BJ (cell line): ENCODE data around the gene TMEM201. TPM values are rescaled to one million over a fixed set of nuclear protein-coding genes. Genes with fewer than 3 reads are reported as not detected.

ENCODE experiments used
- CTCF ChIA-PET: fragments of 350-600 bp; formaldehyde crosslinking; extraction: SDS; loops from one replicate; lab custom pipeline; 2021; ENCODE audit warnings: antibody characterized with exemption, inconsistent platforms; lab: Yijun Ruan, JAX
- POLR2A ChIA-PET: fragments of 300-600 bp; sonication (Branson Sonifier 250); formaldehyde crosslinking; extraction: SDS; loops from one replicate; lab custom pipeline; 2021; ENCODE audit warnings: antibody characterized with exemption; lab: Charles Lee
- DNase-seq: peaks from one replicate; pipeline ENCODE4 v3.0.0-alpha.2; 2011; ENCODE audit warnings: low read depth
- H3K27me3 ChIP-seq: 2 replicates; pipeline ENCODE4 v1.6.0; 2011; ENCODE audit warnings: low read length; ENCODE audit not compliant: control insufficient read depth, insufficient read depth
- H3K36me3 ChIP-seq: 2 replicates; pipeline ENCODE4 v1.5.1; 2011; ENCODE audit warnings: low read length; ENCODE audit not compliant: control insufficient read depth, insufficient read depth
- H3K4me3 ChIP-seq: 2 replicates; pipeline ENCODE4 v1.5.1; 2011; ENCODE audit warnings: low read depth, mild to moderate bottlenecking, control low read depth, low read length
- CTCF ChIP-seq: IDR thresholded peaks from 2 replicates; pipeline ENCODE4 v1.5.1; 2011; ENCODE audit warnings: low read depth, mild to moderate bottlenecking, control low read depth, inconsistent platforms, low read length, moderate library complexity; ENCODE audit not compliant: insufficient read depth
- polyA plus RNA-seq: library from polyadenylated mRNA; depleted of rRNA; stranded (reverse); fragments of >200 nt; gene quantifications from 2 replicates; pipeline ENCODE4 v1.2.3, GENCODE V29; 2011

The TMEM201 gene
- polyA plus RNA-seq, 1 experiment: 2.9 TPM

GRCh38 chr1:9646037-9646436, 57.3 kb downstream of the TMEM201 start:
- ChIA-PET POLR2A (no interaction called here), CTCF (interaction anchor here (1.2 to 2.0 kb wide), 3 partner anchors 11 to 76 kb away, joined by 3 to 5 read pairs (median 4); no protein-coding TSS in a partner anchor)
- no peak for TF ChIP-seq CTCF
- no peaks in the 10 kb centered on the region; the same call in 1 of the 2 replicates for H3K27me3 ChIP-seq
- no peak overlapping the region for H3K4me3 ChIP-seq
- H3K36me3 ChIP-seq: no peaks in the 10 kb centered on the region
- no peak for DNase-seq

- DNase-seq: no peak
- TF ChIP-seq CTCF: no peak
- H3K27me3 ChIP-seq: no peaks in the 10 kb centered on the region; the same call in 1 of the 2 replicates
- ChIA-PET POLR2A (no interaction called here), CTCF (interaction anchor here (1.6 kb wide), 1 partner anchor 21 kb away, joined by 7 read pairs; no protein-coding TSS in a partner anchor)
- no peak overlapping the region for H3K4me3 ChIP-seq
- H3K36me3 ChIP-seq: no peaks in the 10 kb centered on the region
Measured at GRCh38 chr1:9648171-9648570, 59.5 kb downstream of the TMEM201 start.

DNA sequence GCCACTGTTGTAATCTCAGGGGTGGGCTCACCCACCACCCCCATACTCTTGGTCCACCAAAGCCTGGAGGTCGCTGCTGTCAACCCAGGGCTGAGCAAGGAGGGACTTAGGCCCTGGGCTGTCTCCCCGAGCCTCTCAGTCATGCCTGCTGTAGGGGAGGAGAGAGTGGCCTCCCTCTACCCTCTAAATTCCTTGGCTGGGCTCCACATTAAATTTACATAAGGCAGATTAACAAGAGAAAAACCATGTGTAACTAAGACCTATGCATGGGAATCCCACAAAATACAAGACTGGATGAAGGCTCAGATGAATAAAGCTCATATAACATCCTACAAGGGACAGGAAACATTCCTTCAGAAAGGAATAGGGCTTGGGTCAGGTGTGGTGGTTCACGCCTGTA, 61.1 kb downstream of the TMEM201 start:
- H3K4me3 ChIP-seq: no peak overlapping the region
- ChIA-PET POLR2A (no interaction called here), CTCF (interaction anchor here (1.2 to 1.7 kb wide), 2 partner anchors 18 to 23 kb away, joined by 4 to 5 read pairs; no protein-coding TSS in a partner anchor)
- no peak for TF ChIP-seq CTCF
- no peaks in the 10 kb centered on the region; the same call in 1 of the 2 replicates for H3K27me3 ChIP-seq
- no peaks in the 10 kb centered on the region for H3K36me3 ChIP-seq
- DNase-seq: no peak

GRCh38 chr1:9651220-9651564, 62.5 kb downstream of the TMEM201 start:
- Histone ChIP-seq H3K36me3 (no peaks in the 10 kb centered on the region), H3K4me3 (peak overlapping the region; percentile 52), H3K27me3 (no peaks in the 10 kb centered on the region; the same call in 1 of the 2 replicates)
- no peak for TF ChIP-seq CTCF
- ChIA-PET CTCF (interaction anchor here (1.1 to 1.7 kb wide), 2 partner anchors 17 to 25 kb away, joined by 5 read pairs; no protein-coding TSS in a partner anchor), POLR2A (no interaction called here)
- DNase-seq: no peak

DNA sequence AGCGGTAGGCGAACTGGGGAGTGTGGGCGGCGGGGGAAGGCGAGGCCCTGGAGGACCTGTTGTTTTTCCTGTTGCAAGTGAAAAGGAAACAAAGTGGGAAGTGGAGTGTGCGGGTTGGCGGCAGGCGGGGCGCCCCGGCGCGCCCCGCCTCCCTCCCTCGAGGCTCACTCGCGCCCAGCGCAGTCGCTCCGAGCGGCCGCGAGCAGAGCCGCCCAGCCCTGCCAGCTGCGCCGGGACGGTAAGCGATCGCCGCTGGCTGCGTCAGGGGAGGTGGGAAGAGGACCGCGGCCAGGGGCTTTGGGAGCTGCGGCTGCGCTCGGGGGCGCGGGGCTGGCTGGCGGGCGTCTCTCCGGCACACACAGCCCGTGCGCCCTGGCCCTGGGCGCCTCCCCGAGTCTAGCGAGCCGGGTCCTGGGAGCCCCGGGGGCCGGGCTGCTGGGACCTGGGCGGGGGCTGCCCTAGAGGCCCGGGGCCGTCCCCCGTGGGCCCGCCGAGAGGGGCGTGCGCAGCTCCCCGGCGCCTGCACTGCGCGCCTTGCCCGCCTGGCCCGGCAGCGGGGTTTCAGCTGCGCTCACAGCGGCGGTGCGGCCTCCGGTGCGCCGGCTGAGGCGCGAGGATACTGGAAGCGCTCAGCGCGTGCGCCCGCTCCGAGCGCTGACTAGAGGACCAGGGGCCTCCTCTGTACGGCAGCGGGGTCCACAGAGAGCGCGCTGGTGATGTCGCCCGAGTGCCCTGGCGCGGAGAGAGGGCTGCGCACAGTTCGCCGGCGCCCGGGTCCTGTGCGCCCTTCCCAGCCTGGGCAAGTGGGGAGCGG, 63.1 kb downstream of the TMEM201 start, which contains the start of gene PIK3CD:
PIK3CD (plus strand) TSS at position 167 of the 814 bp plus-strand sequence. CDS start 58,725 bp downstream, outside the sequence.
- peak within 1 kb of the TSS; percentile 52 for H3K4me3 ChIP-seq
- TF ChIP-seq CTCF: no peak
- CTCF ChIA-PET: interaction anchor here (1.1 to 1.4 kb wide), 2 partner anchors 23 to 25 kb away, joined by 3 to 5 read pairs; no protein-coding TSS in a partner anchor

More for the DNA sequence above, 63.1 kb downstream of the TMEM201 start, which contains the start of gene PIK3CD:
- Histone ChIP-seq H3K36me3 (no peaks in the 10 kb centered on the region), H3K27me3 (no peaks in the 10 kb centered on the region; the same call in 1 of the 2 replicates)
- no peak for DNase-seq
- POLR2A ChIA-PET: interaction anchor here (0.6 kb wide), 1 partner anchor 12 kb away, joined by 5 read pairs; no protein-coding TSS in a partner anchor
